GM12878 (cell line): ENCODE data around the gene SP1. TPM values are rescaled to one million over a fixed set of nuclear protein-coding genes. Genes with fewer than 3 reads are reported as not detected.

ENCODE experiments used
- CHD4 ChIP-seq: fragments of 200-600 bp; sonication (generic); IDR thresholded peaks from 2 replicates; pipeline ENCODE4 v1.6.1; 2016; ENCODE audit warnings: mild to moderate bottlenecking
- EP300 ChIP-seq, 2 experiments: fragments of 150-350 bp in 1 of 2; IDR thresholded peaks; 2 replicates each; pipeline ENCODE4 v1.6.1; 2011 to 2012; ENCODE audit warnings: low read depth in 2 of 2, low read length in 2 of 2, borderline replicate concordance in 1 of 2, improper control_type of control experiment in 1 of 2, inconsistent platforms in 1 of 2; ENCODE audit not compliant: control insufficient read depth in 1 of 2
- FOS ChIP-seq: IDR thresholded peaks from 3 replicates; pipeline ENCODE4 v1.6.1; 2011; ENCODE audit warnings: borderline replicate concordance; ENCODE audit not compliant: insufficient read length; ENCODE audit errors: extremely low read depth
- FOXK2 ChIP-seq: fragments of 450-650 bp; IDR thresholded peaks from 2 replicates; pipeline ENCODE4 v1.6.1; 2017; ENCODE audit warnings: mild to moderate bottlenecking, moderate library complexity
- FOXM1 ChIP-seq: IDR thresholded peaks from 2 replicates; pipeline ENCODE4 v1.6.1; 2012; ENCODE audit warnings: low read depth, mild to moderate bottlenecking, inconsistent platforms, low read length, moderate library complexity
- HDAC2 ChIP-seq: fragments of 200-600 bp; sonication (generic); IDR thresholded peaks from 2 replicates; pipeline ENCODE4 v1.6.1; 2017
- HDAC6 ChIP-seq: fragments of 200-600 bp; sonication (generic); IDR thresholded peaks from one replicate; pipeline ENCODE4 v1.8.0; 2017; ENCODE audit warnings: antibody characterized with exemption; ENCODE audit not compliant: unreplicated experiment
- IKZF1 ChIP-seq: fragments of 450-650 bp; conservative IDR thresholded peaks from 2 replicates; pipeline ENCODE4 v1.6.1; 2017; ENCODE audit warnings: antibody characterized with exemption, mild to moderate bottlenecking
- NR2C1 ChIP-seq: fragments of 450-650 bp; IDR thresholded peaks from 2 replicates; pipeline ENCODE4 v1.6.1; 2017; ENCODE audit warnings: antibody characterized with exemption, mild to moderate bottlenecking, moderate library complexity
- NR2C2 ChIP-seq: IDR thresholded peaks from 2 replicates; pipeline ENCODE4 v1.6.1; 2011; ENCODE audit warnings: borderline replicate concordance, low read depth; ENCODE audit not compliant: control insufficient read depth, insufficient read length
- PAX8 ChIP-seq: fragments of 450-650 bp; IDR thresholded peaks from 2 replicates; pipeline ENCODE4 v1.6.1; 2017; ENCODE audit warnings: mild to moderate bottlenecking, moderate library complexity
- RB1 ChIP-seq: fragments of 450-650 bp; formaldehyde crosslinking; IDR thresholded peaks from 2 replicates; pipeline ENCODE4 v1.6.1; 2017; ENCODE audit warnings: mild to moderate bottlenecking, borderline replicate concordance
- RELA ChIP-seq: fragments of 450-650 bp; IDR thresholded peaks from 2 replicates; pipeline ENCODE4 v1.8.0; 2014; ENCODE audit warnings: borderline replicate concordance; ENCODE audit not compliant: partially characterized antibody
- RUNX3 ChIP-seq: IDR thresholded peaks from 2 replicates; pipeline ENCODE4 v1.6.1; 2012; ENCODE audit warnings: low read length, inconsistent platforms
- SIN3A ChIP-seq: IDR thresholded peaks from 2 replicates; pipeline ENCODE4 v1.6.1; 2012; ENCODE audit warnings: low read depth, low read length, improper control_type of control experiment
- SREBF1 ChIP-seq: IDR thresholded peaks from 2 replicates; pipeline ENCODE4 v1.6.1; 2012; ENCODE audit warnings: mild to moderate bottlenecking, low read length
- SUPT20H ChIP-seq: IDR thresholded peaks from 2 replicates; pipeline ENCODE4 v1.6.1; 2011; ENCODE audit warnings: low read depth, mild to moderate bottlenecking, low read length, moderate library complexity, borderline replicate concordance; ENCODE audit not compliant: control insufficient read depth
- SUZ12 ChIP-seq: fragments of 200-600 bp; sonication (generic); IDR thresholded peaks from one replicate; pipeline ENCODE4 v1.6.1; 2018; ENCODE audit warnings: antibody characterized with exemption, mild to moderate bottlenecking; ENCODE audit not compliant: unreplicated experiment
- TARDBP ChIP-seq: IDR thresholded peaks from 2 replicates; pipeline ENCODE4 v1.6.1; 2016; ENCODE audit warnings: borderline replicate concordance
- TCF3 ChIP-seq: IDR thresholded peaks from 2 replicates; pipeline ENCODE4 v1.6.1; 2012; ENCODE audit warnings: low read depth, mild to moderate bottlenecking, low read length, borderline replicate concordance; ENCODE audit not compliant: insufficient read depth
- TCF7 ChIP-seq: IDR thresholded peaks from 2 replicates; pipeline ENCODE4 v1.6.1; 2014; ENCODE audit warnings: antibody characterized with exemption, borderline replicate concordance
- ZNF207 ChIP-seq: fragments of 450-650 bp; IDR thresholded peaks from 2 replicates; pipeline ENCODE4 v1.6.1; 2014; ENCODE audit warnings: antibody characterized with exemption, mild to moderate bottlenecking, borderline replicate concordance
- polyA plus RNA-seq, 11 experiments: library from polyadenylated mRNA; depleted of rRNA in 4 of 11; unstranded in 6 of 11; stranded (reverse) in 5 of 11; fragments of >200 nt; fragmentation: Nextera tagmentation in 4 of 11; fragmentation: Illumina TruSeq in 1 of 11; extraction: Ambion mirVana in 4 of 11; extraction: Trizol in 1 of 11; gene quantifications; 1 replicate in 1 of 11; 2 replicates in 10 of 11; pipeline versions ENCODE4 v1.2.1 to v1.2.3, GENCODE V29; 2011 to 2016; ENCODE audit warnings: inconsistent platforms in 2 of 11, missing spikeins in 2 of 11, low read depth in 1 of 11
- total RNA-seq, 4 experiments: library from RNA; depleted of rRNA in 3 of 4; stranded (reverse); fragments of >200 nt in 3 of 4; fragmentation: Illumina TruSeq in 1 of 4; extraction: Trizol in 1 of 4; gene quantifications; 2 replicates each; pipeline versions ENCODE4 v1.2.1 to v1.2.3, GENCODE V29; 2013 to 2021
- TF ChIP-seq, protein P1 (sequence below): IDR thresholded peaks from 2 replicates; pipeline ENCODE4 v1.6.1; 2011; ENCODE audit warnings: mild to moderate bottlenecking, low read depth, low read length, moderate library complexity; ENCODE audit not compliant: insufficient replicate concordance
- TF ChIP-seq, protein P2 (sequence below), 3 experiments: IDR thresholded peaks in 2 of 3; conservative IDR thresholded peaks in 1 of 3; 2 replicates each; pipeline ENCODE4 v1.5.1; 2011; ENCODE audit warnings: low read depth in 3 of 3, low read length in 3 of 3, mild to moderate bottlenecking in 3 of 3, control low read depth in 2 of 3, moderate library complexity in 2 of 3, inconsistent platforms in 1 of 3, mixed read lengths in 1 of 3; ENCODE audit not compliant: control insufficient read depth in 2 of 3, insufficient read depth in 1 of 3; ENCODE audit errors: extremely low read depth in 1 of 3
- TF ChIP-seq, protein P3 (sequence below): fragments of 450-650 bp; IDR thresholded peaks from 2 replicates; pipeline ENCODE4 v1.6.1; 2017; ENCODE audit warnings: low read depth, mild to moderate bottlenecking, moderate library complexity
- TF ChIP-seq, protein P4 (sequence below): IDR thresholded peaks from 2 replicates; pipeline ENCODE4 v1.6.1; 2011; ENCODE audit warnings: borderline replicate concordance, low read depth, mild to moderate bottlenecking, moderate library complexity, mixed read lengths, low read length; ENCODE audit not compliant: insufficient read depth; ENCODE audit errors: extremely low read length

The SP1 gene
- total and polyA plus RNA-seq, 10 of the 15 experiments (the other 5 are each of a cell fraction or from before 2014, with no cell fraction given) = 3.3 to 52.0 (median 25.2) TPM

DNA sequence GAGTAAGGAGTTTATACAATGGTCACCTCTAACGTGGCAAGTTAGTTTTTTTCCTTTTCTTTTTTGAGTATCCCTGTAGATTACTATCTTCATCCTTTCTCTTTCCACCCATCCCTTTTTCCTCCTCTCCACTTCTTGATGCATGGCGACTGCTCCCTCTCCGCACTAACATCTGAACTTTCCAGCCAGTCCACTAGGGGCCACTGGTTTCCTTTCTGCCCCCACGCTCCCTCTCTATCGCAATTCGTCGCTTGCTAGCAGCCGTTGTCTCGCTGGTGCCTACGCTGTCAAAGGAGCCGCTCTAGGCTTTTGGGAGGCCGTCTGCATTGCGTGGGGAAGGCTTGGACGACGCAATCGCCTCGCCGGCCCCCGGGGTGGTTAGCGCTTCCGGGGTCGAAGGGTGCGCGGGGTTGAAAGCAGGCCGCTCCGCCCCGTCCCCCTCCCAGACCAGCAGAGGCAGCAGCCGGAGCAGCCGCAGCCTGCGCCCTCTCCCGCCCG, 71.7 kb downstream of the SP1 start, which contains the start of gene PCBP2 (continued):
- TF ChIP-seq, protein P1, sequence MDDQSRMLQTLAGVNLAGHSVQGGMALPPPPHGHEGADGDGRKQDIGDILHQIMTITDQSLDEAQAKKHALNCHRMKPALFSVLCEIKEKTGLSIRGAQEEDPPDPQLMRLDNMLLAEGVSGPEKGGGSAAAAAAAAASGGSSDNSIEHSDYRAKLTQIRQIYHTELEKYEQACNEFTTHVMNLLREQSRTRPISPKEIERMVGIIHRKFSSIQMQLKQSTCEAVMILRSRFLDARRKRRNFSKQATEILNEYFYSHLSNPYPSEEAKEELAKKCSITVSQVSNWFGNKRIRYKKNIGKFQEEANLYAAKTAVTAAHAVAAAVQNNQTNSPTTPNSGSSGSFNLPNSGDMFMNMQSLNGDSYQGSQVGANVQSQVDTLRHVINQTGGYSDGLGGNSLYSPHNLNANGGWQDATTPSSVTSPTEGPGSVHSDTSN = peak; percentile 47
- TF ChIP-seq TCF7 (no peak), EP300 (IDR thresholded peaks at IDR 0.05; ENCODE audit: borderline replicate concordance in 1 of 2, control insufficient read depth in 1 of 2, low read depth in 2 of 2, low read length in 2 of 2) (peak in 1 of 2 experiments; percentile 21; a peak in 1 of 4 replicates), NR2C2 (peak; percentile 80), FOS (no peak), FOXK2 (no peak), TCF3 (0 out of 2 replicates have a peak, but pooled peaks have one; percentile 58), SREBF1 (peak; percentile 85), TARDBP (peak; percentile 87; the same call in 1 of the 2 replicates), RB1 (peak; percentile 85; the same call in 1 of the 2 replicates), HDAC2 (no peak), HDAC6 (no peak), CHD4 (no peak), RUNX3 (peak; percentile 33), SIN3A (0 out of 2 replicates have a peak, but pooled peaks have one; percentile 22), NR2C1 (peak; percentile 100), IKZF1 (peak; percentile 96), RELA (peak; percentile 78), PAX8 (0 out of 2 replicates have a peak, but pooled peaks have one; percentile 29), SUZ12 (no peak), FOXM1 (no peak), ZNF207 (peak; percentile 88), SUPT20H (no peak)
- TF ChIP-seq, protein P2, sequence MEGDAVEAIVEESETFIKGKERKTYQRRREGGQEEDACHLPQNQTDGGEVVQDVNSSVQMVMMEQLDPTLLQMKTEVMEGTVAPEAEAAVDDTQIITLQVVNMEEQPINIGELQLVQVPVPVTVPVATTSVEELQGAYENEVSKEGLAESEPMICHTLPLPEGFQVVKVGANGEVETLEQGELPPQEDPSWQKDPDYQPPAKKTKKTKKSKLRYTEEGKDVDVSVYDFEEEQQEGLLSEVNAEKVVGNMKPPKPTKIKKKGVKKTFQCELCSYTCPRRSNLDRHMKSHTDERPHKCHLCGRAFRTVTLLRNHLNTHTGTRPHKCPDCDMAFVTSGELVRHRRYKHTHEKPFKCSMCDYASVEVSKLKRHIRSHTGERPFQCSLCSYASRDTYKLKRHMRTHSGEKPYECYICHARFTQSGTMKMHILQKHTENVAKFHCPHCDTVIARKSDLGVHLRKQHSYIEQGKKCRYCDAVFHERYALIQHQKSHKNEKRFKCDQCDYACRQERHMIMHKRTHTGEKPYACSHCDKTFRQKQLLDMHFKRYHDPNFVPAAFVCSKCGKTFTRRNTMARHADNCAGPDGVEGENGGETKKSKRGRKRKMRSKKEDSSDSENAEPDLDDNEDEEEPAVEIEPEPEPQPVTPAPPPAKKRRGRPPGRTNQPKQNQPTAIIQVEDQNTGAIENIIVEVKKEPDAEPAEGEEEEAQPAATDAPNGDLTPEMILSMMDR (IDR thresholded peaks at IDR 0.05 in 2 of 3, conservative IDR thresholded peaks at IDR 0.05 in 1 of 3; ENCODE audit: control insufficient read depth in 2 of 3, extremely low read depth in 1 of 3, insufficient read depth in 1 of 3, low read depth in 3 of 3, low read length in 3 of 3) = peak; percentile 92 to 97 (median 95)
- TF ChIP-seq, protein P3, sequence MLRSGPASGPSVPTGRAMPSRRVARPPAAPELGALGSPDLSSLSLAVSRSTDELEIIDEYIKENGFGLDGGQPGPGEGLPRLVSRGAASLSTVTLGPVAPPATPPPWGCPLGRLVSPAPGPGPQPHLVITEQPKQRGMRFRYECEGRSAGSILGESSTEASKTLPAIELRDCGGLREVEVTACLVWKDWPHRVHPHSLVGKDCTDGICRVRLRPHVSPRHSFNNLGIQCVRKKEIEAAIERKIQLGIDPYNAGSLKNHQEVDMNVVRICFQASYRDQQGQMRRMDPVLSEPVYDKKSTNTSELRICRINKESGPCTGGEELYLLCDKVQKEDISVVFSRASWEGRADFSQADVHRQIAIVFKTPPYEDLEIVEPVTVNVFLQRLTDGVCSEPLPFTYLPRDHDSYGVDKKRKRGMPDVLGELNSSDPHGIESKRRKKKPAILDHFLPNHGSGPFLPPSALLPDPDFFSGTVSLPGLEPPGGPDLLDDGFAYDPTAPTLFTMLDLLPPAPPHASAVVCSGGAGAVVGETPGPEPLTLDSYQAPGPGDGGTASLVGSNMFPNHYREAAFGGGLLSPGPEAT = peak; percentile 73; the same call in 1 of the 2 replicates
- TF ChIP-seq, protein P4, sequence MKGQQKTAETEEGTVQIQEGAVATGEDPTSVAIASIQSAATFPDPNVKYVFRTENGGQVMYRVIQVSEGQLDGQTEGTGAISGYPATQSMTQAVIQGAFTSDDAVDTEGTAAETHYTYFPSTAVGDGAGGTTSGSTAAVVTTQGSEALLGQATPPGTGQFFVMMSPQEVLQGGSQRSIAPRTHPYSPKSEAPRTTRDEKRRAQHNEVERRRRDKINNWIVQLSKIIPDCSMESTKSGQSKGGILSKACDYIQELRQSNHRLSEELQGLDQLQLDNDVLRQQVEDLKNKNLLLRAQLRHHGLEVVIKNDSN = no peak
